ENCODE results near the gene DNAJB12. TPM values are rescaled to one million over a fixed set of nuclear protein-coding genes. Genes with fewer than 3 reads are reported as not detected.

DNAJB12 gene
- total RNA-seq, 1 experiment from 2014 or later, result 25.8 TPM

- DNase-seq (ENCODE audit: low read depth, low spot score), result no peak
- RAD21 ChIA-PET (ENCODE audit: low non-redundant PET in 1 of 2, low total read pairs in 2 of 2, uncharacterized antibody in 2 of 2, unreplicated experiment in 2 of 2), result interaction anchor here in 1 of 2 experiments (1.2 kb wide), 1 partner anchor 212 kb away, joined by 4 read pairs; no protein-coding TSS in a partner anchor
- Histone ChIP-seq H3K9ac (ENCODE audit: low read length) (no peak overlapping the region), H3K4me2 (ENCODE audit: low read length) (no peak overlapping the region), H3K4me1 (ENCODE audit: control insufficient read depth in 1 of 2, insufficient read depth in 2 of 2, low read length in 2 of 2) (peaks cover 5 to 15% of the 10 kb centered on the region in 2 experiments; a peak in 3 of 4 replicates), H3K27me3 (ENCODE audit: insufficient read depth, low read length) (no peaks in the 10 kb centered on the region), H2AFZ (ENCODE audit: low read depth, low read length, poor library complexity, severe bottlenecking) (no peak overlapping the region), H3K9me3 (ENCODE audit: control insufficient read depth in 1 of 2, insufficient read depth in 1 of 2, low read depth in 1 of 2, low read length in 2 of 2) (no peaks in the 10 kb centered on the region), H3K36me3 (ENCODE audit: control insufficient read depth in 1 of 2, insufficient read depth in 2 of 2, low read length in 2 of 2) (peaks cover 5 to 13% of the 10 kb centered on the region in 2 experiments; a peak in 2 of 4 replicates), H3K27ac (ENCODE audit: low read depth, low read length) (no peak overlapping the region), H3K4me3 (replicated peaks in 1 of 2; ENCODE audit: low read depth in 1 of 2, low read length in 2 of 2) (no peak overlapping the region), H3K79me2 (ENCODE audit: insufficient read depth, low read length) (no peaks in the 10 kb centered on the region), H3K9me2 (ENCODE audit: insufficient read depth) (no peaks in the 10 kb centered on the region), H4K20me1 (ENCODE audit: insufficient read depth) (no peaks in the 10 kb centered on the region)
- CTCF ChIA-PET, result interaction anchor here (0.9 to 2.3 kb wide), 6 partner anchors 11 to 442 kb away, joined by 3 to 17 read pairs (median 4); no protein-coding TSS in a partner anchor
- TF ChIP-seq ZBTB33 (IDR thresholded peaks at IDR 0.05; ENCODE audit: extremely low read depth, insufficient replicate concordance, low read length) (no peak), MAX (IDR thresholded peaks at IDR 0.05) (no peak), CEBPB (IDR thresholded peaks at IDR 0.05; ENCODE audit: low read depth) (no peak), SIN3A (IDR thresholded peaks at IDR 0.05; ENCODE audit: low read depth) (no peak), ELF1 (IDR thresholded peaks at IDR 0.05; ENCODE audit: borderline replicate concordance, low read depth) (no peak), ZFX (IDR thresholded peaks at IDR 0.05) (no peak), YY1 (IDR thresholded peaks at IDR 0.05; ENCODE audit: extremely low read depth, insufficient replicate concordance, low read depth, low read length) (no peak), SRF (IDR thresholded peaks at IDR 0.05; ENCODE audit: low read depth) (no peak), SP1 (IDR thresholded peaks at IDR 0.05; ENCODE audit: low read depth) (no peak), FOSL1 (IDR thresholded peaks at IDR 0.05; ENCODE audit: low read depth) (no peak), REST (IDR thresholded peaks at IDR 0.05; ENCODE audit: low read depth) (no peak), ZNF274 (IDR thresholded peaks at IDR 0.05; ENCODE audit: low read depth, low read length) (no peak)
- intact Hi-C loops (cut with micrococcal nuclease), result no loop called here
- POLR2A ChIA-PET, result interaction anchor here (1.0 to 2.1 kb wide), 5 partner anchors 11 to 62 kb away, joined by 3 to 12 read pairs (median 4); no protein-coding TSS in a partner anchor
- BruUV-seq (replicated peaks), result no TSS peak
- no peak for ATAC-seq
Measured at GRCh38 chr10:72338180-72338579, 16.5 kb downstream of the DNAJB12 start.

Data from HCT116 (cell line).